GM18858 (cell line): ENCODE results near the gene UGT2B28.
"Not testable (repeated sequence)": the region's sequence is repeated elsewhere in the genome, so short reads cannot be mapped to it uniquely, and the experiment has no call there.

Experiments used
- ATAC-seq: cut with Tn5 transposase; IDR thresholded peaks from one replicate; pipeline ENCODE4 v1.9.1; 2021; ENCODE audit not compliant: unreplicated experiment

The UGT2B28 gene

DNA sequence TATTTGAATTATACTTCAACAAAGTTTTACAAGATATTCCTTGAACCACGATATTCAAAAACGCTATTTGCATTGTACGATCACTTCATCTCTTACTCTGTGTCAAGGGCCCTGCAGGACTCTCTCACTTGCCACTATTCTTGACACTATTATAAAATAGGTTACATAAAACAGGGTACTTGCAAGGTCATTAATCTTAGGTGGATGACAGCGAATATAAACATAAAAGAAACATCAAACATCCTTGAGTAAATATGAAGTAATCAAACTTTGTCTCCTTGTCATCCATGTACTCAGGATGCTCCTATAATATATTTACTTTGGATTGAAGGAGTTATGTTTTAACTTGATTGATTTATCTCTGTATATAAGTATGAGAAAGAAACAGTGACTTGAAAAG is at the start of gene UGT2B28:
Gene UGT2B28 (plus strand): TSS at position 395 of the 400 bp plus-strand sequence. CDS start 26 bp downstream, outside the sequence.
- ATAC-seq, result not testable (repeated sequence)

DNA sequence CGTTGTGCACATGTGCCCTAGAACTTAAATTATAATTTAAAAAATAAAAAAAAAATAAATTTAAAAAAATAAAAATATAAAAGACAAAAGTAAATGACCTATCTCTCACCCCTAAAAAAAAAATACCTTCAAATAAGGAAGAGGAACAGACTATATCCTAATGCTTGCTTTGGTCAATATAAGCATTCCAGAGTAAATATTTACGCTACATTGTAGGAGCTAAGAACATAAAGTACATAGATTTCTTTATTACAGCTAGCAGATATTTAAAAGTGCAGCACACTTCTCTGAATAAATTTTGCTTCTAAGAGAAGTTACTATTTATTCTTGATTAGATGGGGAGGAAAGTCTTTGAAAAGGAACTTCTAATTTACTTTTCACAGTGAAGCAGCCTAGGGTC is 41.2 kb upstream of the UGT2B28 start:
- no peak for ATAC-seq

DNA sequence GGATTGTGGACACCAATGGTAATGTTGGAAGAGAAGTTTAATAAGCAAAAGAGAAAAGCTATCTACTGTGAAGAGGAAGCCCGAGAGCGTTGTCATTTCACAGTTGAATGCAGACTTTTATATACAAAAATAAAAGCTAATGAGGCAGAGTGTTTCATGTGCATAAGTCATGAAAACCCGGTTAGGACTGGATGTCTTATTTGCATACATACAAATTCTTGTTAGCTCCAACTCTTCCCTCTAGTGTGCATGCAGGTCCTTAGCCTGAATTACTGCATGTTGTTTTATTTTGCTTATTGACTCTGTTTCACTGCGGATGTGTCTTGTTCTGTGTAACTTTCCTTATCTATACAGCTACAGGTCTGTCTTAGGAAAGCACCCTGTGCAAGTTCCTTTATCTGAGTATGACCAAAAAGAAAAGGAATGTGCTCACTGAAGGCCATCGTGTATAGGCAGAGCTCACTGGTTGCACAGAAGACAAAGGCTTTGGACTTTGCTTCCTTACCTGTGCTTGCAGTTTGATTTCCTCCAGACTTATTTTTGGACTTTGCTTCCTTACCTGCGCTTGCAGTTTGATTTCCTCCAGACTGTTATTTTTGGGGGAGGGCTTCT is 40.6 kb upstream of the UGT2B28 start:
- no peak for ATAC-seq

DNA sequence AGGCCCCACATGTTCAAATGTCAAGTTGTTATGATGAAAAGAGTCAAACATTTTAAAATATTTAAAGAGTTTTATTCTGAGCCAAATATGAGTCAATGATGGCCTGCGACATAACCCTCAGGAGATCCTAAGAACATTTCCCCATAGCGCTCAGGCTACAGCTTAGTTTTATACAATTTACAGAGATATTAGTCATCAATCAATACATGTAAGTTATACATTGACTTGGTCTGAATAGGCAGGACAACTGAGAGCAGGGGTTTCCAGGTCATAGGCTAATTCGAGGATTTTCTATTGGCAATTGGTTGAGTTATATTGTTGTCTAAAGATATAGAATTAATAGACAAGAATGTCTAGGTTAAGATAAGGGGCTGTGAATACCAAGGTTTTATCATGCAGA is 39.5 kb upstream of the UGT2B28 start:
- not testable (repeated sequence) for ATAC-seq

DNA sequence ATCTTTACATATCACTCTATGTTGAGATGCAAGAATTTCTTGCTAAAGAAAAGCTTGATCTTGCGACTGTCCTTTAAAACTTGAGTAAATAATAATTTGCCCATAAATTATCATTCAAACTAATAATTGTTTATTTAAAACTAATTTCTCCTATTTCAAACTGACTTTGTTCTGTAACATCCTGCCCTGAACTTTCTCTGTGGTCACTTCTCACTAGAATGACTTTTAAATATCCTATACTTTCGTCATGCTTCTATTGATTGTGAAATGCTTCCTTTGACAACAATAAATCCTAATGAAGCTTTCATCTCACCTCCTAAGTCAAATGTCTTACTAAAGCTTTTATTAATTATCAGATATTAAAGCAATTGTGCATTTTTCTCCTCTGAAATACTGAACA is 38.5 kb upstream of the UGT2B28 start:
- ATAC-seq, result not testable (repeated sequence)

DNA sequence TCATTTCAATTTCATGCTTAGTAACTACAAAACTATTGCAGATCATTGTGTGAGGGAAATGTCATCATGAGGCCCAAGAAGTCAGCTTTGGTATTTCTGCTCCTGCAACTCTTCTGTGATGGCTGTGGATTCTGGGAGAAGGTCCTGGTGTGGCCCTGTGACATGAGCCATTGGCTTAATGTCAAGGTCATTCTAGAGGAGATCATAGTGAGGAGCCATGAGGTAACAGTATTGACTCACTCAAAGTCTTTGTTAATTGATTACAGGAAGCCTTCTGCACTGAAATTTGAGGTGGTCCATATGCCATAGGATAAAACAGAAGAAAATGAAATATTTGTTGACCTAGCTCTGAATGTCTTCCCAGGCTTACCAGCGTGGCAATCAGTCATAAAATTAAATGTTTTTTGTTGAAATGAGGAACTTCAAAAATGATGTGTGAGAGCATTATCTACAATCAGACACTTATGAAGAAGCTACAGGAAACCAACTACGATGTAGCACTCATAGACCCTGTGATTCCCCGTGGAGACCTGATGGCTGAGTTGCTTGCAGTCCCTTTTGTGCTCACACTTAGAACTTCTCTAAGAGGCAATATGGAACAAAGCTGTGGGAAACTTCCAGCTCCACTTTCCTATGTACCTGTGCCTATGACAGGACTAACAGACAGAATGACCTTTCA is 37.6 kb upstream of the UGT2B28 start:
- ATAC-seq, result not testable (repeated sequence)

DNA sequence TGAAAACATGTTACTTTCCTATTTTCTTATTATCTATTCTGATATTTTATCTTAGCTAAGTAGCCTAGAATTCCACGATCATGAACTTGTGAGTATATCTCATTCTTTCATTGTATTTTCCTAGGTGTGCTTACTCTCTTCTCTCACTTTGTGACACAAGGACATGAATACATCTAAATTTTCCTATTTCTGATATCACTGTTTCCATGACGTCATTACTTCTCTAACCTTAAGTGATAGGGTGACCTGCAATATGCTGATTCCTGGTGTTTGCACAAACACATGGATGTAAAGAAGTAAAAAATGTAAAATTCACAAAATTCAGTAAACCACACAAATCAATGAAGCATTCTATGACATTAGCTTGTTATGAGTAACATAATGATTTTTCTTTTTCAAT is 29.4 kb upstream of the UGT2B28 start:
- ATAC-seq, result not testable (repeated sequence)

DNA sequence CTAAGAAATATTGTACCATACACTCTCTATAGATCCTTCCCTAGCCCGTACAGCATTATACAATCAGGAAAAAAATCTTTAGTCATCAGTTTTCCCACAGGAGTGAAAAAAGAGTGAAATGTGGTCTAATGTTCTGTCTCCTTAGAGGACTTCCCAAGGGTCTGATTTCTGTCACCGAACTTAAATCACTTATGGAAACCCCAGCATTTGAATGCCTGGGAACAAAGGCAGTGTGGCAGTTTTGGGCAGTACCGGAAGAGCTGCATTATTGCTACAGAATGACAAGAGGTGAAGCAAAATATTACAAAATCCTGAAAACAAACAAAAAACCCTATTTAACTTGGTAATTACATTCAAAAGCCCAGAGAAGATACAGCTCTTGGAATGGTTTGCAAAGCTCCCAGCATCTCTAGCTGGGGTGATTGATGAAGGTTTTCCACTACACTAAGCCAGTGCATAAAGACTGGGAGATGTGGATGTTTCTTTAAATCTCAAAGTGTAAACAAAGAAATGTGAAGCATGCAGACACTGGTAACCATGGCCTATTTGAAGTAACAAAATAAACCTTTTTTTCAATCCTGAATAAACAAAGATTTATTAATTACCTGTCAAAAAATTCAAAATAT is 27.0 kb upstream of the UGT2B28 start:
- not testable (repeated sequence) for ATAC-seq

DNA sequence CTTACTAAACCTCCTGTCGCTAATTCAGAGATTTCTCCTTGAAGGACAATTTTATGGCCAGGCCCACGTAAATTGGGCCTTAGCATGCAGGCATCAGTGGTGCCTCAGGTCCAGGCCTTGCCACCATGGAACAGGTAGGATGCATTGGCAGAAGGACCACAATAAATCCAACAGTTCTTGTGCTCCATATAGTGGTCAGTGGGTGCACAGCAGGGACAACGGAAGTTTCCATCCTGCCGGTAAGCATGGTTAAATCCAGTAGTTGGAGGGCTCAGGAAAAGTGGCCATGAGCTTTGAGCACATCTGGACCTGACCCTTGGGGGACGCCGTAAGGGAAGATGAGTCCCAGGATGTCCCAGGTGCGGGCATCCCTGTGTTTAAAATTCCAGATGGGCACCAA is 11.7 kb upstream of the UGT2B28 start:
- ATAC-seq, result not testable (repeated sequence)

DNA sequence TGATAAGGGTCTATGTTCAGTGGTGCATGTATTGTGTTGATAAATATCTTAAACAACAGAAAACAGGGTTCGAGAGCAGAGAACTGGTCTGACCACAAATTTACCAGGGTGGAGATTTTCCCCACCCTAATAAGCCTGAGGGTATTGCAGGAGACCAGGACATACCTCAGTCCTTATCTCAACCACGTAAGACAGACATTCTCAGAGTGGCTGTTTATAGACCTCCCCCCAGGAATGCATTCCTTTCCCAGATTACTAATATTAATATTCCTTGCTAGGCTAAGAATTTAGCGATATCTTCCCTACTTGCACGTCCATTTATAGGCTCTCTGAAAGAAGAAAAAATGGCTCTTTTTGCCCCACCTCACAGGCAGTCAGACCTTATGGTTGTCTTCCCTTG is 16.1 kb downstream of the UGT2B28 start:
- ATAC-seq, result not testable (repeated sequence)

DNA sequence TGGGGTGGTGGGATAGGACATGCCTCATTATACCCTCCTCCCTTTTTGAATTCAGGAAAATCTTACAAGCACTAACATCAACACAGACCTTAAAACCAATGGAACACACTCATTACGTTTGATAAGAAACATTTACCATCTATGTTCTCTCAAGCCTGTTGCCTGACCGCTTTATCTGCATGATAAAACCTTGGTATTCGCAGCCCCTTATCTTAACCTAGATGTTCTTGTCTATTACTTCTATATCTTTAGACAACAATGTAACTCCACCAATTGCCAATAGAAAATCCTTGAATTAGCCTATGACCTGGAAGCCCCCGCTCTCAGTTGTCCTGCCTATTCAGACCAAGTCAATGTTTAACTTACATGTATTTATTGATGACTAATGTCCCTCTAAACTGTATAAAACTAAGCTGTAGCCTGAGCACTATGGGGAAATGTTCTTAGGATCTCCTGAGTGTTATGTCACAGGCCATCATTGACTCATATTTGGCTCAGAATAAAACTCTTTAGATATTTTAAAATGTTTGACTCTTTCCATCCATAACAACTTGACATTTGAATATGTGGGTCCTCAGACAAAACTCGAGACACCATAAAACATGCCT is 28.3 kb downstream of the UGT2B28 start:
- ATAC-seq, result not testable (repeated sequence)

DNA sequence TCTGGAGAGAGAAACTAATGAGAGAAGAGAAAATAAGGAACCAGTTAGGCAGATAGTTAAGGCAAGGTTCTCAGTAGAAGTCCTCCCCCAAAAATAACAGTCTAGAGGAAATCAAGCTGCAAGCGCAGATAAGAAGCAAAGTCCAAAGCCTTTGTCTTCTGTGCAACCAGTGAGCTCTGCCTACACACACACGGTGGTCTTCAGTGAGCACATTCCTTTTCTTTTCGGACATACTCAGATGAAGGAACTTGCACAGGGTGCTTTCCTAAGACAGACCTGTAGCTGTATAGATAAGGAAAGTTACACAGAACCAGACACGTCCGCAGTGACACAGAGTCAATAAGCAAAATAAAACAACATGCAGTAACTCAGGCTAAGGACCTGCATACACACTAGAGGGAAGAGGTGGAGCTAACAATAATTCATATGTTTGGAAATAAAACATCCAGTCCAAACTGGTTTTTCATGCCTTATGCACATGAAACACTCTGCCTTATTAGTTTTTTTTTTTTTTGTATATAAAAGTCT is 29.3 kb downstream of the UGT2B28 start:
- not testable (repeated sequence) for ATAC-seq

DNA sequence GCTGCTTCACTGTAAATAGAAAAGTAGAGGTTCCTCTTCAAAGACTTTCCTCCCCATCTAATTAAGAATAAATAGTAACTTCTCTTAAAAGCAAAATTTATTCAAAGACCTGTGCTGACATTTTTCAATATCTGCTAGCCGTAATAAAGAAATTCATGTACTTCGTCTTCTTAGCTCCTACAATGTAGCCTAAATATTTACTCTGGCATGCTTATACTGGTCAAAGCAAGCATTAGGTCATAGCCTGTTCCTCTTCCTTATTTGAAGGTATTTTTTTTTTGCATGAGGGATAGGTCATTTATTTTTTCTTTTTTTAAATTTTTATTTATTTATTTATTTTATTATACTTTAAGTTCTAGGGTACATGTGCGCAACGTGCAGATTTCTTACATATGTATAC is 30.0 kb downstream of the UGT2B28 start:
- ATAC-seq, result not testable (repeated sequence)

DNA sequence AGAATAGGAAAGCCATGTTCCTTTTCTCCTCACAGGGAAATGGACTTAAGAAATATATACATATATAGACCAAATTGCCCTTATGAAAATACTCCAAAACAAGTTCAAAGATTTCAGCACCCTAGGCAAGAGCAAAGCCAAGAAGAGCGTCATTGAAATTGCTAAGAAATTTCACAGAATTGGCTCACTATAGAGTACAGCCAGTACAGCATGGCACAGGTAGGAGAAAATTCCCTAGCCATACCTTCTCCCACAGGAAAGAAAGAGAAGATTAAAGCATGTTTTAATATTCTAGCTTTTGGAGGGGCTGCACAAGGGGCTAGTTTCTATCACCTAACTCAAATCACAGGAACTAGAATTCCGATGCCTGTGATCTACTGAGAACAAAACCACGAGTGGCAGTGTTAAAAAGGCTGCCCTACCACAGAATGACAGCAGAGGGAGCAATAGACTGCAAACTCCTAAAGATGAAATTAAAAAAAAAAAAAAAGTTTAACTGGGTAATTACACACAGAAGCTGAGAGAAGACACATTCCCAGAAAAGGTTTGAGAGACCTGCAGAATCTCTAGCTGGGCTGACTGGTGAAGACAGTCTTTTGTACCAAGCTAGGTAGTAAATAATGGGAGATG is 37.5 kb downstream of the UGT2B28 start:
- ATAC-seq, result not testable (repeated sequence)

DNA sequence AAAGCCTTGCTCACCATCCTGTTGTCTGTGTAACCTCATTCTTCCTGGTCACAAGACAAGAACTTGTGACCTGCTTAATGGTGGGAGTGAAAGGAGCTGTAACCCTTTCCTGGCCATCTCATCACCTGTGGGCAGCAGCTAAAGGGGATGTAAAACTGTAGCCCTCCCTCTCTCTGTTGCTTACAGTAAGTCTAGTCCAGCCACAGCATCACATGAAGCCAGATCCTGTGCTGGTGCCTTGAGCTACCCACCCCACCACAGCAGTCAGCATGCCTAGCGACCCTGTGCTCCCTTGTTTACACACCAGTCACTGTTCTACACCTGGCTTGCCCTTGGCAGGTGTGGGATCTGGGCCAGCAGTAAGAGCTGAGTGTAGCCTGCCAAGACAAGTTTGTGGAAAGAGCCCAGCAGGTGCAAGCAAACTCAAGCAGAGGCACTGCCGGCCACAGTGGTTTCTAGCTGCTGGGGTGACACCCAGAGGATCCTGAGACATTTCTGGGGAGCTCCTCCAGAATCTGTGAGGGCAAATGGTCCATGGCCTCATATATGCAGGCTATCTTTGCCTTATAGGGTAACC is 41.0 kb downstream of the UGT2B28 start:
- no peak for ATAC-seq

DNA sequence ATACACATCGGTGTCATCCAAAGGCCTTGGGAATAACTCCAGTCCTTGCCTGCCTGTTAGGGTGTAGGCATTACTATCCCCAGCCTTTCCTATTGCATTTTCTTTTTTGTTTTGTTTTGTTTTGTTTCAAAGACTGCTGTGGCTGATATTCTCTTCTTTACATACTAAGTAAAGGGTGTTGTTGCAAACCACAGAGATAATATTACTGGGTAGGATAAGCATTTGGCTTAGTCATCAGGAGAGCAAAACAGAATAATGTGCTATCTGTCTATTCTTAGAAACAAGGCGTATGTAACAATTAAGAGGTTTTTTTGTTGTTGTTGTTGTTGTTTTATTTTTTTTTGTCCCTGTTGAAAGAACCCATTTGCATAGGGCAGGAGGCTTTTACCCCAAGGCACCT is 41.8 kb downstream of the UGT2B28 start:
- no peak for ATAC-seq

DNA sequence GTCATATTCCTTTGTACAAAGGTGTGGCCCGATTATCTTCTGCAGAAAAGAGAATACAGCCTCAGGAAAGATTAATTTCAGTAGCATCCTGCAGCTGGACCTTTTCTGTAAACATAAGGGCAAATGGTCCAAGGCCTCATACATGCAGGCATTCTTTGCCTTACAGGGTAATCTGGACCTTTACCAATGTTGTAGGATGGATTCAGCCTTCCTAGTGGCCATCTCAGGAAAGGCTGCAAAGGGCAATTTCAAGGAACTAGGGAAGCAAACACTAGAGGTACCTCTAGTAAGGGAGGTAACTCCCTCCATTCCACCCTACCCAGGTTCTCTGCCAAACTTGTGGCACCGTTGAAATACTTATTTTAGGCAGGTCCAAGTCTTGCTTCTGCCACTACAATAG is 43.0 kb downstream of the UGT2B28 start:
- ATAC-seq, result no peak

DNA sequence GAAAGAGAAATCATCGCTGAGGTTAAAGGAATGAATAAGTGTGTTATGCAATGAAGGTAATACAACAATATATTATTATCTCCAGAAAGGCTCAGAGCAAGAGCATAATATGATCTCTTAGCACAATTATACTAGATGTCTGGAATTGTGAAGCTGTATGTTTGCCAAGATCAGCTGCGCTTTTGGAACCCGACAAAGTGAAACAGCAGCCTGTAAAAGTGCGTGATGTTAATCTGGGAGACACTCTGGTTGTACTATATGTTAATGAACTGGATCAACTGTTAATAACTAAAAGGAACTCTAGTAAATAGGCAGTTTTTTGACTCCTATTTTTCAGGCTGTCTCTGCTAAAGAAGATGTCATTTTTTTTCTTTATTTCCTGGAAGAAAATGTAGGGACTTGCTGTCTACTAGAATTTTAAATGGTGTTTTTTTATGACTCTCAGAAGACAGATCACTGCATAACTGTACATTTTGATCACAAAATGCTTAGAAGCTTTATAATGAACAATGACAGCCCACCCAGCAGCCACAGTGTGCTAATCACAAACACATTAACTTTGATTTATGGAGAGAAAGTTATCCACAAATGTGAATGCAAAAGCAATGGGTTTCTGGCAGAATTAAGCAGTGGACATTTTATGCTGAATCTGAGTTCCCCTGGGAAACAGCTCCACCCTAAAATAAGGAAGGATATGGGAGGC is 50.2 kb downstream of the UGT2B28 start:
- no peak for ATAC-seq

DNA sequence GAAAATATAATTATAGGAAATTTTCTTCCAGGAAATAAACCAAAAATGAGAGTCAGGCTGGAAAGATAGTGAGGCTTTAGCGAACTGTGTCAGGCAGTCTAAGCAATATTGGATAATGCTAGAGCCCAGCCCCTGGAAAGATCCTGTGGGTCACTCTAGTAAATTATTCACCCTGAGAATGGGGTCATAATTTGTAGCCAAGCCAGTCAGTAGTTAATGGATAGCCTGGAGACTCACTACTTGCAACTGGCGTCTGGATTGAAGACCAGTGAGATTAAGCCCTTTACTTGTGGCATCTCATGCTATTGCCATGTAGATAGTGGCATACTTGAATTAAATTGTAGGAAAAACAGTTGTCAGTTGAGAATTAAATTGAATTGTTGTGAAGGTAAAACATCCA is 51.0 kb downstream of the UGT2B28 start:
- not testable (repeated sequence) for ATAC-seq

DNA sequence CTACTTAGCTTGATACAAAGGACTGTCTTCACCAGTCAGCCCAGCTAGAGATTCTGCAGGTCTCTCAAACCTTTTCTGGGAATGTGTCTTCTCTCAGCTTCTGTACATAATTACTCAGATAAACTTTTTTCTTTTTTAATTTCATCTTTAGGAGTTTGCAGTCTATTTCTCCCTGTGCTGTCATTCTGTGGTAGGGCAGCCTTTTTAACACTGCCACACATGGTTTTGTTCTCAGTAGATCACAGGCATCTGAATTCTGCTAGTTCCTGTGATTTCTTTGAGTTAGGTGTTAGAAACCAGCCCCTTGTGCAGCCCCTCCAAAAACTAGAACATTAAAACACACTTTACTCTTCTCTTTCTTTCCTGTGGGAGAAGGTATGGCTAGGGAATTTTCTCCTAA is 55.2 kb downstream of the UGT2B28 start:
- ATAC-seq, result not testable (repeated sequence)
